ENCODE results near the gene MAMSTR.
"Not testable (repeated sequence)": the region's sequence is repeated elsewhere in the genome, so short reads cannot be mapped to it uniquely, and the experiment has no call there.

Gene MAMSTR, protein sequence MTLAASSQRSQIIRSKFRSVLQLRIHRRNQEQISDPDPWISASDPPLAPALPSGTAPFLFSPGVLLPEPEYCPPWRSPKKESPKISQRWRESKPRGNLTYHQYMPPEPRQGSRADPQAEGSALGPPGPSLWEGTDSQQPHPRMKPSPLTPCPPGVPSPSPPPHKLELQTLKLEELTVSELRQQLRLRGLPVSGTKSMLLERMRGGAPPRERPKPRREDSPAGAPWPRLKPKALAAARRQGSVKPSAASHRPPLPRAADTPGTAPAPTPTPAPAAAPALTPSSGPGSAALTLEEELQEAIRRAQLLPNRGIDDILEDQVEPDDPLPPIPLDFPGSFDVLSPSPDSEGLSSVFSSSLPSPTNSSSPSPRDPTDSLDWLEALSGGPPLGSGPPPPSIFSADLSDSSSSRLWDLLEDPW

DNA sequence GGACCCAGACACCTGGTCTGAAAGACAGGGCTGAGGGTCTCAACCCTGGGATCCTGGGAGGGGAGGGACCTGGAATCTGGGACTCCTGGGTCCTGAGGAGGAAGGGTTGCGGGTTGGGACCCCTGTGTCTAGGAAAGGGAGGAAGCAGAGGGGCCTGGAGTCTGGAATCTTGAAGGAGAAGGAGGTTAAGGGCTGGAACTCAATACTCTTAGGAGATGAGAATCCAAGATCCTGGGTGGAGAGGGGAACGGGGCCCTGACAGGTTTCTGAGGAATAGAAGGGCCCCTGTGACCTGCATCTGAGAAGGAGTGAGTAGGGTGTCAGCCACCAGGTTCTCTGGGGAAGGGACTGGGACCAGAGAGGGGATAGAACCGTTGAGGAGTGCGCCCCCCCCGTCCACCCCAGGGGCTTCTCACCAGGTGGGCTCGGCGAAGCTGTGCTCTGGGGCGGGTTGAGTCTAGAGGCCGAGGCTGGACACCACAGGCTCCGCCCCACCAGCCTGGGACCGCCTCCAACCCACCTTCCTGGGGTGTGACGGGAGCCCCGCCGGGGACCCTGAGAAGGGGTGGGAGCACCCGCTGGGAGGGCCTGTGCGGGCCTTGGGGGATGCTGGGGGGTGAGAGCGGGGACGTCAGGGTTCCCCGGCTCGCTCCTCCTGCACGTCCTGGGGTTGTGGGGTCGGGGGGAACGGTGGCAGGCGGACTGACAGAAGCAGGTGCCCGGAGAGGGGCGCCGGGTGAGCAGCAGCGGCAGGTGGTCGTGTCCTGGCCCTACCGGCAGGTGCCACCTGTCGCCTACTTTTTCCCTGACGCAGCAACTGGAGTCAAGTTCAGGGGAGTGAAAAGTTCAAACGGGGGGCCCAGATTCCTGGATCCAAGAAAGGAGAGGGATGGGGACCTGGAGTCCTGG, at the start of gene MAMSTR:
MAMSTR (minus strand) TSS at position 463 of the 909 bp plus-strand sequence. CDS start 694 bp downstream, outside the sequence.
- Mint-ChIP-seq H3K4me3 (peak within 1 kb of the TSS; percentile 96), H3K9me3 (no peaks in the 10 kb centered on the region), H3K27ac (peak within 1 kb of the TSS; percentile 98), H3K36me3 (peaks cover 1% of the 10 kb centered on the region), H3K27me3 (peaks cover 15% of the 10 kb centered on the region), H3K4me1 (peaks cover 36% of the 10 kb centered on the region)
- no peak for DNase-seq
- CTCF ChIA-PET: no interaction called here

DNA sequence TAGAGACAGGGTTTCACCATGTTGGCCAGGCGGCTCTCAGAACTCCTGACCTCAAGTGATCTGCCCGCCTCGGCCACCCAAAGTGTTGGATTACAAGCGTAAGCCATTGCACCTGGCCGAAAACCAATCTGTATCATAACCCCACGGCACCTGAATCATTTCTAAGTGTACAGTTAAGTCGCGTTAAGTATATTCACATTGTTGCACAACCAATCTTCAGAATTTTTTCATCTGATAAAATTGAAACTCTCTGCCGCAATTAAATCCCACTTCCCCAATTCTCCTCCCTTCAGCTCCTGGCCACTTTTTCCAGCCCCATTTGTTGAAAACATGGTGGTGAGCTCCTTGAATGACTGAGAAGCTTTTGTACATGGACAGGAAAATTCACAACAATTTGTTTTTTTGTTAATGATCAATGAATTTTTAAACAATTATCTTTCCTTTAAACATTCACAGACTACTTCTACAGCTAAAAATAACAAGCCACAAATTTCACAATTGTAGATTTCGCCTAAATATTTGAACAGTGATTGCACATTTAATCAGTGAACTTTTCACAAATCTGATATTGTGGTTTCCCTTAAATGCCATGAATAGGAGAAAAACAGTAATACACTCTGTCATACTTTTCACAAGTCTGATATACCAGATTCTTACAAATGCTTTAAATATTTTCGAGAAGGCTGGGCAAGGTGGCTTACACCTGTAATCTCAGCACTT, 49.6 kb upstream of the MAMSTR start:
- Mint-ChIP-seq H3K36me3 (no peaks in the 10 kb centered on the region), H3K4me3 (no peak overlapping the region), H3K4me1 (no peaks in the 10 kb centered on the region), H3K27ac (no peak overlapping the region), H3K9me3 (no peaks in the 10 kb centered on the region), H3K27me3 (peaks cover 53% of the 10 kb centered on the region)
- CTCF ChIA-PET: interaction anchor here (2.1 kb wide), 1 partner anchor 19 kb away, joined by 7 read pairs; no protein-coding TSS in a partner anchor
- no peak for DNase-seq

DNA sequence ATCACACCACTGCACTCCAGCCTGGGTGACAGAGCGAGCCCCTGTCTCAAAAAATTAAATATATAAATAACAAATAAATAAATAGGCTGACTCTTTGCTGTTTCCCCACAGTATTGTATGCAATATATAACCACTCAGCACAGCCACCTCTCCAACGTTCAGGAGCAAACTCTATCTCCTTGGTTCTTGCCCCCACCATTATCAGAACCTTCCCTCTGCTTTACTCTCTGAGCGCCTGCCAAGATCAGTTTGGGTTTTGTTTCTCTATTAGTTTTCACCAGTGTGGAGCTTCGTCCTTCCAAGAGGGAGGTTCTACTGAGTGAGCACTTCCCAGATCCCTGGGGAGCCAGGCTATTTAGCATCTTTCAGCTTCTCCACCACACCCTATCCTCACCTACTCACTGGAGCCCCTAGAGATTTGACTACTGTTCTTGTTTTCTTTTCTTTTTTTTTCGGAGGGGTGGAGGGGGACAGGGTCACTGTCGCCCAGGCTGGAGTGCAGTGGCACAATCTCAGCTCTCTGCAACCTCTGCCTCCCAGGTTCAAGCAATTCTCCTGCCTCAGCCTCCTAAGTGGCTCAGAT, 48.7 kb upstream of the MAMSTR start:
- H3K27ac Mint-ChIP-seq, H3K36me3 Mint-ChIP-seq, DNase-seq, H3K4me3 Mint-ChIP-seq, H3K9me3 Mint-ChIP-seq, CTCF ChIA-PET, H3K4me1 Mint-ChIP-seq: not testable (repeated sequence)
- peaks cover 53% of the 10 kb centered on the region for H3K27me3 Mint-ChIP-seq

DNA sequence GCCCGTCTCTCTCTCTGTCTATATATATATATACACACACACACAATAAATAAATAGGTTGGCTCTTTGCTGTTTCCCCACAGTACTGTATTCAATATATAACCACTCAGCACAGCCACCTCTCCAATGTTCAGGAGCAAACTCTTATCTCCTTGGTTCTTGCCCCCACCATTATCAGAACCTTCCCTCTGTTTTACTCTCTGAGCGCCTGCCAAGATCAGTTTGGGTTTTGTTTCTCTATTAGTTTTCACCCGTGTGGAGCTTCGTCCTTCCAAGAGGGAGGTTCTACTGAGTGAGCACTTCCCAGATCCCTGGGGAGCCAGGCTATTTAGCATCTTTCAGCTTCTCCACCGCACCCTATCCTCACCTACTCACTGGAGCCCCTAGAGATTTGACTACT, 46.3 kb upstream of the MAMSTR start:
- H3K27ac Mint-ChIP-seq, CTCF ChIA-PET, H3K4me1 Mint-ChIP-seq, H3K9me3 Mint-ChIP-seq, H3K4me3 Mint-ChIP-seq, DNase-seq, H3K36me3 Mint-ChIP-seq: not testable (repeated sequence)
- peaks cover 69% of the 10 kb centered on the region for H3K27me3 Mint-ChIP-seq

DNA sequence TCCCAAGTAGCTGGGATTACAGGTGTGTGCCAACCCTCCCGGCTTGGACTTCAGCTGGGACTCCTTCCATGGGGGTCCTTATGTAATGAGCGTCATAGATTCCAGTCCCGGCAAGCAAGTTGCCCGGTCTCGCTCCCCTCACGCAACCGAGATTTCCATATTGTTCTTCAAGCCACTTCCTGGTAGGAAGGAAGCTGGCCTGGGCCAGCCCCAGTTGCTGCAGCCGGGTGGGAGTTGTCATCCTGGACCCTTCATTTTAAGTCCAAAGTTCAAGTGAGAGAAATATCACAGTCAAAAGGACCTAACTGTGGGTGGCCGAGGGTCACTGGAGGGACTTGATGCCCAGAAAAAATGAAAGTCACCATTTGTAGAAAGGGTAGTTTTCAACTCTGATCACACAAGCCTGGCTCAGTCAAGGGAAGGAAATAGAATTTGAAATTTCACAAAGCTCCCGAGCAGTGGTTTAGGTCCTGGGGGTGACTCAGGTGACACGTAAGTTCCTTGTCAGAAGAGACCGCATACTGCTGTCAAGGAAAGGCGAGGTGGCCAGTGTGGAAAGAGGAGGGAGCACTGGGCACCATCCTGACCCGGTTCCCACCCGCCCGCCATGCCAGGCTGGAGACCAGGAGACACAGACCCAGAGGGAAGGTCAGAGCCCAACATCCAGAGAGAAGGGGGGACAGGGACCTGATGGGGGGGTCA, 41.1 kb upstream of the MAMSTR start:
- no peak overlapping the region for H3K4me3 Mint-ChIP-seq
- CTCF ChIA-PET: no interaction called here
- DNase-seq: no peak
- H3K36me3 Mint-ChIP-seq: no peaks in the 10 kb centered on the region
- H3K27me3 Mint-ChIP-seq: peaks cover 48% of the 10 kb centered on the region
- peaks cover 10% of the 10 kb centered on the region for H3K4me1 Mint-ChIP-seq
- H3K9me3 Mint-ChIP-seq: no peaks in the 10 kb centered on the region
- H3K27ac Mint-ChIP-seq: peak overlapping the region; percentile 65

DNA sequence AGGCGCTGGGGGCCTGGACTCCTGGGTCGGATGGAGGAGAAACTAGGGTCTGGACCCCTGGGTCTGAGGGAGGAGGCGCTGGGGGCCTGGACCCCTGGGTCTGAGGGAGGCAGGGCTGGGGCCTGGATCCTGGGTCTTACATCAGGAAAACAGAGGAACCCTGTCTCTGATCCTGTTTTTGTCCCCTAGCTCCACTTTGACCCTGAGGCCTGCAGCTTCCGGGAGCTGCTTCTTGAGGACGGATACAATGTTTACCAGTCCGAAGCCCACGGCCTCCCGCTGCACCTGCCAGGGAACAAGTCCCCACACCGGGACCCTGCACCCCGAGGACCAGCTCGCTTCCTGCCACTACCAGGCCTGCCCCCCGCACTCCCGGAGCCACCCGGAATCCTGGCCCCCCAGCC, 38.2 kb upstream of the MAMSTR start:
- Mint-ChIP-seq H3K36me3 (no peaks in the 10 kb centered on the region), H3K27me3 (peaks cover 68% of the 10 kb centered on the region), H3K9me3 (no peaks in the 10 kb centered on the region), H3K4me1 (peaks cover 23% of the 10 kb centered on the region), H3K4me3 (no peak overlapping the region), H3K27ac (no peak overlapping the region)
- no peak for DNase-seq
- CTCF ChIA-PET: no interaction called here

DNA sequence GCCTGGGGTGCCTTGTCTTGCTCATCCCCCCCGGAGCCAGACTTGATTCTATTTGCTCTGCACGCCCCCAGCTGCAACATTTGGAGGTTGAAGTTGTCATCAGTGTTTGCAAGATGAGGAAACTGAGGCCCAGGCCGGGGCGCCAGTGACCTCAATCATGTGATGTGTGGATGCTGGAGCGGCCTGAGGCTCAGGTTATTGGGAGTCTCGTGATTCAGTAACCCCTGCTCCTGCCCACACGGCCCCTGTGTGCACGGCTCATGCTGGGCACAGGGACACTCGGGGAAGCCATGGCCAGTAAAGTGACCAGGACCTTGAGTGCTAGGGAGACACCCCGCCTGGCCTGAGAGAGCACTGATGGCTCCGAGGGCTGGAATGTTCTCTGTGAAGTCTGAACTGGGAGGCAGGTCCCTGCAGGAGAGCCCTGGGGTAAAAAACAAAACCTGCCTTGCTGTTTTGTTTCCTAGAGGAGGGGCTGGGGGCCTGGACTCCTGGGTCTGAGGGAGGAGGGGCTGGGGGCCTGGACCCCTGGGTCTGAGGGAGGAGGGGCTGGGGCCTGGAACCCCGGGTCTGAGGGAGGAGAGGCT, 37.7 kb upstream of the MAMSTR start:
- H3K27me3 Mint-ChIP-seq: peaks cover 68% of the 10 kb centered on the region
- H3K27ac Mint-ChIP-seq: no peak overlapping the region
- no peaks in the 10 kb centered on the region for H3K9me3 Mint-ChIP-seq
- peaks cover 24% of the 10 kb centered on the region for H3K4me1 Mint-ChIP-seq
- CTCF ChIA-PET: no interaction called here
- DNase-seq: no peak
- no peaks in the 10 kb centered on the region for H3K36me3 Mint-ChIP-seq
- H3K4me3 Mint-ChIP-seq: no peak overlapping the region

DNA sequence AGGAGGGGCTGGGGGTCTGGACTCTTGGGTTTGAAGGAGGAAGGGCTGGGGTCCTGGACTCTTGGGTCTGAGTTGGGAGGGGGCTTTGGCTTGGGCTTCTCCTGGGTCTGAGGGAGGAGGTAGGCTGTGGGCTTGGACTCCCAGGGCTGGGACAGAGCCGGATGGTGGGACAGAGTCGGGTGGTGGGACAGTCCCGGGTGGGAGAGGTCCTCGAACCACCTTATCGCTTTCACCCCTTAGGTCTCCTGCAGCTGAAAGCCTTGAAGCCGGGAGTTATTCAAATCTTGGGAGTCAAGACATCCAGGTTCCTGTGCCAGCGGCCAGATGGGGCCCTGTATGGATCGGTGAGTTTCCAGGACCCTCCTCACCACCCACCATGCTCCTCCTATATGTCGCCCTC, 37.2 kb upstream of the MAMSTR start:
- no peak for DNase-seq
- H3K4me3 Mint-ChIP-seq: no peak overlapping the region
- no peak overlapping the region for H3K27ac Mint-ChIP-seq
- CTCF ChIA-PET: no interaction called here
- H3K9me3 Mint-ChIP-seq: no peaks in the 10 kb centered on the region
- no peaks in the 10 kb centered on the region for H3K36me3 Mint-ChIP-seq
- peaks cover 29% of the 10 kb centered on the region for H3K4me1 Mint-ChIP-seq
- peaks cover 68% of the 10 kb centered on the region for H3K27me3 Mint-ChIP-seq

DNA sequence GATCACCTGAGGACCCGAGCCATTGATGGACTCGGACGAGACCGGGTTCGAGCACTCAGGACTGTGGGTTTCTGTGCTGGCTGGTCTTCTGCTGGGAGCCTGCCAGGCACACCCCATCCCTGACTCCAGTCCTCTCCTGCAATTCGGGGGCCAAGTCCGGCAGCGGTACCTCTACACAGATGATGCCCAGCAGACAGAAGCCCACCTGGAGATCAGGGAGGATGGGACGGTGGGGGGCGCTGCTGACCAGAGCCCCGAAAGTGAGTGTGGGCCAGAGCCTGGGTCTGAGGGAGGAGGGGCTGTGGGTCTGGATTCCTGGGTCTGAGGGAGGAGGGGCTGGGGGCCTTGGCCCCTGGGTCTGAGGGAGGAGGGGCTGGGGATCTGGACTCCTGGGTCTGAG, 36.7 kb upstream of the MAMSTR start:
- CTCF ChIA-PET: no interaction called here
- Mint-ChIP-seq H3K27me3 (peaks cover 68% of the 10 kb centered on the region), H3K27ac (no peak overlapping the region), H3K36me3 (no peaks in the 10 kb centered on the region), H3K9me3 (no peaks in the 10 kb centered on the region), H3K4me3 (no peak overlapping the region), H3K4me1 (peaks cover 30% of the 10 kb centered on the region)
- no peak for DNase-seq

DNA sequence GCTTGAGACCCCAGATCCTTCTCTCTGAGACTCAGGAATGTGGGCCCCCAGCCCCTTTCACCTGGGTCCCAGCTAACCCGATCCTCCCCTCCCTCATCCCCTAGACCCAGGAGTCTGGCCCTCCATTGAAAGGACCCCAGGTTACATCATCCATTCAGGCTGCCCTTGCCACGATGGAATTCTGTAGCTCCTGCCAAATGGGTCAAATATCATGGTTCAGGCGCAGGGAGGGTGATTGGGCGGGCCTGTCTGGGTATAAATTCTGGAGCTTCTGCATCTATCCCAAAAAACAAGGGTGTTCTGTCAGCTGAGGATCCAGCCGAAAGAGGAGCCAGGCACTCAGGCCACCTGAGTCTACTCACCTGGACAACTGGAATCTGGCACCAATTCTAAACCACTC, 36.3 kb upstream of the MAMSTR start:
- Mint-ChIP-seq H3K27me3 (peaks cover 68% of the 10 kb centered on the region), H3K9me3 (no peaks in the 10 kb centered on the region), H3K36me3 (no peaks in the 10 kb centered on the region), H3K27ac (no peak overlapping the region), H3K4me1 (peaks cover 33% of the 10 kb centered on the region), H3K4me3 (no peak overlapping the region)
- DNase-seq: no peak
- CTCF ChIA-PET: no interaction called here

DNA sequence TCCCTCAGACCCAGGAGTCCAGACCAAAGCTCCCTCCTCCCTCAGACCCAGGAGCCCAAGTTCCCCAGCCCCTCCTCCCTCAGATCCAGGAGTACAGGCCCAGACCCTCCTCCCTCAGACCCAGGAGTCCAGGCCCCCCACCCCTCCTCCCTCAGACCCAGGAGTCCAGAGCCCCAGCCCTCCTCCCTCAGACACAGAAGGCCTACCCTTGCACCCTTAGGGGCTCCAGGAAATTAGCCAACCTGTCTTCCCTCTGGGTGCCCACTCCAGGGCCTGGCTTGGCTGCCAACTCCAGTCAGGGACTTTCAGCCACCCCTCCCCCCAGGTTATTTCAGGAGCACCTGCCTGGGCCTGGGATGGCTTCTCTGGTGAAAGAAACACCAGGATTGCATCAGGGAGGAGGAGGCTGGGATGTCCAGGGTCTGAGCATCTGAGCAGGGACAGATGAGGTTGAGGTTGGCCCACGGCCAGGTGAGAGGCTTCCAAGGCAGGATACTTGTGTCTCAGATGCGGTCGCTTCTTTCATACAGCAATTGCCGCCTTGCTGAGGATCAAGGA, 35.6 kb upstream of the MAMSTR start, which contains the start of gene FGF21:
FGF21 (plus strand) TSS at position 441 of the 558 bp plus-strand sequence. CDS start 713 bp downstream, outside the sequence.
- no peak within 1 kb of the TSS for H3K4me3 Mint-ChIP-seq
- no peak within 1 kb of the TSS for H3K27ac Mint-ChIP-seq
- no peak for DNase-seq
- H3K36me3 Mint-ChIP-seq: no peaks in the 10 kb centered on the region
- CTCF ChIA-PET: no interaction called here
- H3K9me3 Mint-ChIP-seq: no peaks in the 10 kb centered on the region
- peaks cover 27% of the 10 kb centered on the region for H3K4me1 Mint-ChIP-seq
- peaks cover 69% of the 10 kb centered on the region for H3K27me3 Mint-ChIP-seq

DNA sequence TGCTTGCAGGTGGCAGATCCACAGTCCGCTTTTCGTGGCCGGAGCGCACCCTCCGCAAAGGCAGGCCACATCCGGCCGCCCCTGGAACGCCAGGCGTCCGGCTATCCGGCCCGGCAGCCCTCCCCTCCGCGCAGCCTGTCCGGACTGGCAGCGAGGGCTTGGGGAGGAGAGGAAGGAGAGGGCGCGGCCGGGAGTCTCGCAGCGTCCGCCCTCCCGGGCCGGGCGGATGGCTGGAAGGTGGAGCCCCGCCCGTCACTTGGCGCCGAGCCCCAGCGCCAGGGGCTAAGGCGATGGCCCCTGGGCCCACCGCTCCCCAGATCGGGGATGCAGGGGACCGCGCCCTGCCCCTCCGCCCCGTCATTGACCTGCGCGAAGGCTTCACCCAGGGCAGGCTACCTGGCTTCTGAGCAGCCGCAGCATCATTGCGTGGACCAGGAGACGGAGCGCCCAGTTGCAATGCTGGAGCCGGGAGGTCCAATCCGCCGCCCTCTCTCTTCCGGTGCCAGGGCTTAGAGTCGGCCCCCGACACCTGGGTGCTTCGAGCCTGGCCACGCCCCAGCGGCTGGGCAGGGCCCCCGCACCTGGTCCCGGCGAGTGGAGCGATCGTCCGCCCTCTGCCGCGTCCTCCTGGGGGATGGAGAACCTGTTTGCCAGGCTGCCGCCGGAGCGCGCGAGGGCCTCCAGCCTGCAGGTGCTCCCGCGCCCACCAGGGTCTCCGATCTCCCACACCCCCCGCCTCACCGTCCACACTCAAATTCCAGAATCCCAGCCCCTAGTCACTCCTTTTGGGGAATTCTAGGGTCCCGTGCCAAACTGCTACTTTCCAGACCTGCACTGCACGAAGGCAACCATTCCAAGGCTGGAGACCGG, 33.2 kb upstream of the MAMSTR start, which contains the start of gene FUT1:
FUT1 (minus strand) TSS at position 146 of the 870 bp plus-strand sequence. CDS start 1,360 bp downstream, outside the sequence.
- peak within 1 kb of the TSS; percentile 65 for H3K27ac Mint-ChIP-seq
- H3K4me3 Mint-ChIP-seq: peak within 1 kb of the TSS; percentile 67
- H3K4me1 Mint-ChIP-seq: peaks cover 24% of the 10 kb centered on the region
- H3K36me3 Mint-ChIP-seq: no peaks in the 10 kb centered on the region
- no peaks in the 10 kb centered on the region for H3K9me3 Mint-ChIP-seq
- DNase-seq: peak; percentile 55
- peaks cover 83% of the 10 kb centered on the region for H3K27me3 Mint-ChIP-seq
- CTCF ChIA-PET: interaction anchor here (0.7 to 1.1 kb wide), 3 partner anchors 14 to 35 kb away, joined by 3 to 4 read pairs (median 3); no protein-coding TSS in a partner anchor

All from activated naive CD4-positive, alpha-beta T cell treated with anti-CD3 and anti-CD28 coated beads, Interleukin-2, amount 10 ng/mL, durations not matched to agents 7 days and 5 days (primary cell).